AG04449 (cell line): ENCODE measurements around the gene KCTD20.

Source experiments
- CTCF ChIA-PET: fragments of 350-600 bp; formaldehyde crosslinking; extraction: SDS; loops from one replicate; lab custom pipeline; 2021; ENCODE audit warnings: antibody characterized with exemption; lab: Yijun Ruan, JAX
- POLR2A ChIA-PET: fragments of 400-600, 350-600 bp; formaldehyde crosslinking; extraction: SDS; loops from one replicate; lab custom pipeline; 2020; ENCODE audit warnings: antibody characterized with exemption, inconsistent platforms; lab: Yijun Ruan, JAX
- DNase-seq: peaks from one replicate; pipeline ENCODE4 v3.0.0-alpha.2; 2010; ENCODE audit warnings: low read depth, low spot score
- H3K4me3 ChIP-seq: 2 replicates; pipeline ENCODE4 v1.5.1; 2011; ENCODE audit warnings: low read depth, mild to moderate bottlenecking, control low read depth, low read length
- CTCF ChIP-seq: IDR thresholded peaks from one replicate; pipeline ENCODE4 v1.5.1; 2011; ENCODE audit warnings: mild to moderate bottlenecking, moderate library complexity, low read length, control low read depth, inconsistent platforms; ENCODE audit not compliant: insufficient read depth; ENCODE audit errors: missing control alignments

KCTD20 gene

GRCh38 chr6:36493319-36493718 lies 50.5 kb downstream of the KCTD20 start:
- ChIA-PET CTCF (interaction anchor here (1.1 to 1.3 kb wide), 2 partner anchors 132 to 152 kb away, joined by 3 read pairs; no protein-coding TSS in a partner anchor), POLR2A (no interaction called here)
- TF ChIP-seq CTCF: no peak

GRCh38 chr6:36493859-36494258 lies 51.1 kb downstream of the KCTD20 start:
- TF ChIP-seq CTCF: no peak
- POLR2A ChIA-PET: no interaction called here
- no peak overlapping the region for H3K4me3 ChIP-seq
- no peak for DNase-seq
- CTCF ChIA-PET: interaction anchor here (1.3 kb wide), 1 partner anchor 132 kb away, joined by 3 read pairs; no protein-coding TSS in a partner anchor

More at GRCh38 chr6:36493319-36493718, 50.5 kb downstream of the KCTD20 start:
- H3K4me3 ChIP-seq: no peak overlapping the region
- no peak for DNase-seq

GRCh38 chr6:36495086-36495485 lies 52.3 kb downstream of the KCTD20 start:
- TF ChIP-seq CTCF: no peak
- CTCF ChIA-PET: no interaction called here
- H3K4me3 ChIP-seq: no peak overlapping the region
- POLR2A ChIA-PET: no interaction called here
- no peak for DNase-seq

GRCh38 chr6:36499918-36500317 lies 57.1 kb downstream of the KCTD20 start:
- DNase-seq: no peak
- TF ChIP-seq CTCF: no peak
- H3K4me3 ChIP-seq: no peak overlapping the region
- POLR2A ChIA-PET: no interaction called here
- CTCF ChIA-PET: interaction anchor here (0.6 to 2.2 kb wide), 4 partner anchors 10 to 65 kb away, joined by 3 to 12 read pairs (median 4); no protein-coding TSS in a partner anchor

- H3K4me3 ChIP-seq: no peak overlapping the region
- POLR2A ChIA-PET: interaction anchor here (0.8 kb wide), 1 partner anchor 108 kb away, joined by 5 read pairs; no protein-coding TSS in a partner anchor
- DNase-seq: no peak
- TF ChIP-seq CTCF: no peak
- CTCF ChIA-PET: interaction anchor here (1.6 kb wide), 1 partner anchor 19 kb away, joined by 5 read pairs; no protein-coding TSS in a partner anchor
Observed at GRCh38 chr6:36501686-36502085, 58.9 kb downstream of the KCTD20 start.

GRCh38 chr6:36504181-36504580 lies 61.4 kb downstream of the KCTD20 start:
- DNase-seq: no peak
- H3K4me3 ChIP-seq: no peak overlapping the region
- ChIA-PET CTCF (interaction anchor here (1.2 kb wide), 1 partner anchor 30 kb away, joined by 3 read pairs; no protein-coding TSS in a partner anchor), POLR2A (no interaction called here)
- no peak for TF ChIP-seq CTCF
